ENCODE data around the gene FAT1.

Gene FAT1

DNA sequence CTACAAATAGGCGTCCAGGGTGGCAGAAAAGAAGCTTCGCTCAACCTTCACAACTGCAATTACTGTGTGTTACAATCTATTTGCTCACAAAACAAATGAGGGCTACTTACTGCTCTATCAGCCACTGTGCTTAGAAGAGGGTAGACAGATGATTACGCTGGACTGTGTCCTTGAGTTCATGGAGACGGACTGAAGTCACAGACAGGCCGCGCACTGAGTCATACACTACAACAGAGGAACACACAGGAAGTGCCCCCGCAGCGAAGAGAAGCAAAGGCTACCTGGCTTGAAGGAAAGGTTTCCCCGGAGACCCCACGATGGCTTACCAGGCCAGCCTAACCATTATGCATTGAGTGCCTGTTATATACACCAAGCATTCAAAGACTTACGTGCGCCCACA, 25.6 kb downstream of the FAT1 start:
- TF ChIP-seq JUND (IDR thresholded peaks at IDR 0.05; ENCODE audit: low read depth), result no peak
- in situ Hi-C loops (cut with HindIII; ENCODE audit: low pct_unique_long_range_greater_than_20kb, low sequenced_read_pairs), result no loop called here
- DNase-seq (ENCODE audit: low read depth in 1 of 2, low spot score in 1 of 2), result no peak

DNA sequence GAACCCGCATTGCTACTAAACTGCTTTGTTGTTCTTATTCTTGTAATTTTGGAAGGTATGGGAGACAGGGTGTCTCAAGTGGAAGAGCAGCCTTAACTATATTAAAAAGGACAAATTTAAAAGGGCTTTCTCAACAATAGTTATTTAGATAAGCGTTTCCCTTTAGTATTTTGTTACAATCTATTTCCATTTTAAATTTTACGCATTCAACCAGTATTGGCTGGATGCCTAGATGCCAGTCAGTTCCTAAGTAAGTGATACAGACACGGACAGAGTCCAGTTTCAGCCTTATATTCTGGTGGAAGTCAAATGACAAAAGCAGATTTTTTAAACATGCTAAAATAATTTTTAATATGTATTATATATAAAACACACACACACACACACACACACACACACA, 28.3 kb downstream of the FAT1 start:
- in situ Hi-C loops (cut with HindIII; ENCODE audit: low pct_unique_long_range_greater_than_20kb, low sequenced_read_pairs), result no loop called here
- DNase-seq (ENCODE audit: low read depth in 1 of 2, low spot score in 1 of 2), result no peak
- TF ChIP-seq JUND (IDR thresholded peaks at IDR 0.05; ENCODE audit: low read depth), result no peak

DNA sequence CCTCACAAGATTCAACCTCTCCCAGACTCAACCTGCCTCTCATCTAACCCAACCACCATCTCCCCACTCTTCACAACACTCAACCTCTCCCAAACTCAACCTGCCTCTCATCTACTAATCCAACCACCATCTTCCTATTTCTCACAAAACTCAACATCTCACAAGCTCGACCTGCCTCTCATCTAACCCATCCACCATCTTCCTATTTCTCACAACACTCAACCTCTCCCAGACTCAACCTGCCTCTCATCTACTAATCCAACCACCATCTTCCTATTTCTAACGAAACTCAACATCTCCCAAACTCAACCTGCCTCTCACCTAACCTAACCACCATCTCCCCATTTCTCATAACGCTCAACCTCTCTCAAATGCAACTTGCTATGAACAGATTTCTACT, 29.8 kb downstream of the FAT1 start:
- no peak for TF ChIP-seq JUND (IDR thresholded peaks at IDR 0.05; ENCODE audit: low read depth)
- DNase-seq (ENCODE audit: low read depth in 1 of 2, low spot score in 1 of 2), result no peak
- in situ Hi-C loops (cut with HindIII; ENCODE audit: low pct_unique_long_range_greater_than_20kb, low sequenced_read_pairs), result no loop called here

DNA sequence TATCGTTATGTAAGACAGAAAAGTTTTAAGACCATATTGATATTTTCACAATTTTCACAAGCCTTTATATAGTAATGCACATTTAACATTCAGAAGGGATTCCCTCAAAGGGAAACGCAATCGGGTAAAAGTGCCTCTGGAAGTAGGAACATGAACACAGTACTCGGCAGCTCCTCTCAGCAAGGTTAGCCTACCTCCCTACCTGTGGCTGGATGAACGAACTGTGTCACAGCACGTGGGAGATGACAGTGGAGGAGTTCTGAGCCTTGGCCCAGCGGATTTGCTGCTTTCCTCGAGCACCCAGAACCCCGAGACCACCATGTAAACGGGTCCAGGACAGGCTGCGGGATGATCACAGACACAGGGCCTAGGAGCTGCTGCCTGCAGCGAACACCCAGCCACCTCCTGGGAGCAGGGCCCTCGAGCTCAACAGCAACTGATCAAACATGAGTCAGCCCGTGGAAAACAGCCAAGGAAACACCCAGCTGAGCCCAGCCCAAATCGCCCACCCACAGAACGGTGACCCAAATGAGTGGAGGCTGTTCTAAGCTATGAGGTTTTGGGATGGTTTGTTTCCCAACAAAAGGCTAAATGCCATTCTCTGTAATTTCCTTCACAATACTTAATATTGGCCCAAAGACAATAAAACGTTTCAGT, 30.4 kb downstream of the FAT1 start:
- in situ Hi-C loops (cut with HindIII; ENCODE audit: low pct_unique_long_range_greater_than_20kb, low sequenced_read_pairs), result no loop called here
- DNase-seq (ENCODE audit: low read depth in 1 of 2, low spot score in 1 of 2), result no peak
- TF ChIP-seq JUND (IDR thresholded peaks at IDR 0.05; ENCODE audit: low read depth), result no peak

DNA sequence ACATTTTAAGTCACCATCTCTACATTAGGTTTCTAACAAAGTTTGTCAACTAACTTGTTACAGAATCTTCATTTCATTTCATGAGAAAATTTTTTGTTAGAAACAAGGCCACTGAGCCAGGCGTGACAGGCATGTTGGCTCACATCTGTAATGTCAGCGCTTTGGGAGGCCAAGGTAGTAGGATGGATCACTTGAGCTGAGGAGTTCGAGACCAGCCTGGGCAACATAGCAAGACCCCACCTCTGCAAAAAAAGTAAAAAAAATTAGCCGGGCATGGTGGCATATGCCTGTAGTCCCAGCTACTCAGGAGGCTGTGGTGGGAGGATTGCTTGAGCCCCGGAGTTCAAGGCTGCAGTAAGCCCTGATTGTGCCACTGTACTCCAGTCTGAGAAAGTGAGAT, 32.3 kb downstream of the FAT1 start:
- in situ Hi-C loops (cut with HindIII; ENCODE audit: low pct_unique_long_range_greater_than_20kb, low sequenced_read_pairs), result no loop called here
- no peak for DNase-seq (ENCODE audit: low read depth in 1 of 2, low spot score in 1 of 2)
- TF ChIP-seq JUND (IDR thresholded peaks at IDR 0.05; ENCODE audit: low read depth), result no peak

DNA sequence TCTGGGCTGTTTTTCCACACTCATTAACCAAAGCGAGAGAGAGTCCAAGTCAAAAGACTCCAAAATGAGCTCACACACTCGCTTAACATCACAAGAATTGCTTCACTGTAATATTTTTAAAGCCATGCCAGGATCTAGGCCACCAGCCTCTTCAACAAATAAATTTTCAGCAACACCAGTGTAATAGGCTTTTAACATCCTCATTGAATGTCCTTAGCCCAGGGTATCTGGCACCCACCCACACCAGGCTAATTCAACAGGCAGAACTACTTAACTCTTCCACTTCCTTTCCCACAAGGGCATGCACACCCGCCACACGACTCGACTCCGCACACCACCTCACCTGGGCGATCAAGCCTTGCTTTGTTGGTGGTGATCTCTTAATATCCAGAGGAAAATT, 34.2 kb downstream of the FAT1 start:
- in situ Hi-C loops (cut with HindIII; ENCODE audit: low pct_unique_long_range_greater_than_20kb, low sequenced_read_pairs), result no loop called here
- no peak for TF ChIP-seq JUND (IDR thresholded peaks at IDR 0.05; ENCODE audit: low read depth)
- DNase-seq (ENCODE audit: low read depth in 1 of 2, low spot score in 1 of 2), result no peak

DNA sequence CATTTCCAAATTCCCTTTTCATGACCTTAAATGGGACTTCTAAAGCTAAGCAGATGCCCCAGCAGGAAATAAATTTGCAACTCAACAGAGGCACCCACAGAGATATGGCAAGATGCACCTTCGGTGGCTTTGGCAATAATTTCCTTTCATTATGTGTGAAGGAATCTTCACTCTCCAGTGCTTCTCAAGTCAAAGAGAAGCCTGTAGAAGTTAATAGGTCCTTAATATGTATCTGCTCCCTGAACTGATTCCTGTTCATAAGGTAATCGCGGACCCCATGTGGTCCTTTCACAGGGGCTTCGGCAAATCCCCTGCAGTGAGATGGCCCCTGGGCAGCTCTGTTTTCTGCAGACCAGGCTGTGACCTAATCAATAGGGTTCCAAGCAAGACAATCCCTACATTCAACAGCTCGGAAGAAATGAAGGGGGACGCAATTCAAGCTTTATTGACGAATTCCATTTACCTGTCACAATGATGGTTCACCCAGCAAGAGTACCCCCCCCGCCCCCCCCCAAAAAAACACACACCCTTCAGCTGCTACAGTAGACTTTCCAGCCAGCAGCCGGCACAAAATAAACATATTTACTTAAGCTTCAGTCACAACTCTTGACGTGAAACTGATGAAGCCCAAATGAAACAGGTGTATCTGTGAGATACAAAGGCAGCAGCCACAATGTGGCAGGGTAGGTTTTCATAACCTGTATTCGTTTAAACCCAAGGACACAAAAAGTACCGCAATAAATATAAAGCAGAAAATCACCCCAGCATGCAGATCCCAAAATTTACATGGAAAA, 35.3 kb downstream of the FAT1 start:
- in situ Hi-C loops (cut with HindIII; ENCODE audit: low pct_unique_long_range_greater_than_20kb, low sequenced_read_pairs), result no loop called here
- peak in 1 of 2 experiments; percentile 19 for DNase-seq (ENCODE audit: low read depth in 1 of 2, low spot score in 1 of 2)
- TF ChIP-seq JUND (IDR thresholded peaks at IDR 0.05; ENCODE audit: low read depth), result no peak

DNA sequence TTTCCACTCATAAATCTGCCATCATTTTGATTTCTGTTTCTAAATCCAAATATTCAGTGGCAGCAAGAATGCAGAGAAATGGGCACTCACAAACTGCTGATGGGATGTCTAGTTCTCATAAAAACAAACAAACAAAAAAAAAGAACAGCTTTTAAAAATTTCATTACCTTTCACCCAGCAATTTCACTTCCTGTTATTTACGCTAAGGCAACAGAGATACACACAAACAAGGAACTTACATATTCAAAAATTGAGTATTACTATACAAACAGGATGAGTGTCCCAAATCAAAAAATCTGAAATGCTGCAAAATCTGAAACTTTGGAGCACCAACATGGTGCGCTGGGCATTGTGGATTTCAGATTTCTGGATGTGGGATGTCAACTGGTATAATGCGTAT, 36.4 kb downstream of the FAT1 start:
- in situ Hi-C loops (cut with HindIII; ENCODE audit: low pct_unique_long_range_greater_than_20kb, low sequenced_read_pairs), result no loop called here
- no peak for TF ChIP-seq JUND (IDR thresholded peaks at IDR 0.05; ENCODE audit: low read depth)
- no peak for DNase-seq (ENCODE audit: low read depth in 1 of 2, low spot score in 1 of 2)

DNA sequence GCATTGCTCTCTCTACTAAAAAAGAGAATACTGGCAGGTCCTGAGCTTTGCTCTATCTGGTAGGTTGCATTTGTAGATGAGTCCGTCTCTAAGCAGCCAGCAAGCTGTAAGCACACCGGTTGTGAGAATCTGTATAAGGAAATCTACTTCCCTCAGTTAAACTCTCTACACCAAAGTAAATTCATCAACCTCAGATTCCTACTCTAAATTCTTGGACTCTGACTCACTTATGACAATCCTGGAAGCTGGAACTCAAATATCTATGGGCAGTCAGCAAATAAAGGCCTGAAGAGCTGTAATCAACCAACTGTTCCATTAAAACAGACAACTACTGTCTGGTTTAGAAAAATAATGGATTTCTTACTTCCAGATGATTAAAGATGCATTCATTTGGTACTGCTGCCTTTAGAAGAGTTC, 37.9 kb downstream of the FAT1 start:
- peak in 1 of 2 experiments; percentile 66 for DNase-seq (ENCODE audit: low read depth in 1 of 2, low spot score in 1 of 2)
- peak; percentile 55; the same call in 1 of the 2 replicates for TF ChIP-seq JUND (IDR thresholded peaks at IDR 0.05; ENCODE audit: low read depth)
- in situ Hi-C loops (cut with HindIII; ENCODE audit: low pct_unique_long_range_greater_than_20kb, low sequenced_read_pairs), result no loop called here

DNA sequence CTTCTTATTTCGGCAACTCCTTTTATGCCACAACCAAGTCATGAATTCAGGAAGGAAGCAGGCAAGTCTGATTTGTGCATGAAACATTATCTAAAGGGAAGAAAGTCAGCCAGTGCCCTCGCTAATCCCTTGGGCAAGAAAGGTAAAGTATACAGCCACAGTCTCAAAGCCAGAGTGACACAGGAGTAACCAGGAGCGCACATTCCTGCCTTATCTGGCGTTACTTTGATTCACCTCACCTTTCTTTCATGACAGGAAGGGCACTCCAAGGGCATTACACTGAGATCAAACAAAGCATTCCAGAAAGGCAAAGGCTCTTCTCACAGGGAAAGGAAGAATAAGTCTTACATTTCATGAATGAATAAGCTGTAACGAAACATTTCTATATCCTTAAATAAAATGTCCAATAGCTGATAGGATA, 38.8 kb downstream of the FAT1 start:
- in situ Hi-C loops (cut with HindIII; ENCODE audit: low pct_unique_long_range_greater_than_20kb, low sequenced_read_pairs), result no loop called here
- no peak for DNase-seq (ENCODE audit: low read depth in 1 of 2, low spot score in 1 of 2)
- TF ChIP-seq JUND (IDR thresholded peaks at IDR 0.05; ENCODE audit: low read depth), result no peak

DNA sequence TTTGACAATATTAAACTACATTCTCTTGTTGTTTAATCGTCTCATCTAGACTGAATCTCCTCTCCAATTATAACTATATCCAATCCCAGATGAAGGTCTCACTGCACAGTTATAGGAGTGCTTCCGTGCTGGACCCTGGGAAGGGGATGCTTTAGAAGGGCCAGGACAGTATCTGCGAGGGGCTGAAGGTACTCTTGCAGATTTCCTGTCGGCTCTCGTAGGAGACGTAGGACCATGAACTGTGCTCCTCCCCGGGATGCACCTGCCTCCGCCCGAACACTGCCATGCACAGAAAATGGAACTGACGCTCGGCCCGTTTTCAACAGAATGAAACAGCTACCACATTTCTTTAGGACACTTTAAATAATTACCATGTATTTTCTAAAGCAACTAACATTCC, 39.4 kb downstream of the FAT1 start:
- DNase-seq (ENCODE audit: low read depth in 1 of 2, low spot score in 1 of 2), result no peak
- TF ChIP-seq JUND (IDR thresholded peaks at IDR 0.05; ENCODE audit: low read depth), result no peak
- in situ Hi-C loops (cut with HindIII; ENCODE audit: low pct_unique_long_range_greater_than_20kb, low sequenced_read_pairs), result no loop called here

DNA sequence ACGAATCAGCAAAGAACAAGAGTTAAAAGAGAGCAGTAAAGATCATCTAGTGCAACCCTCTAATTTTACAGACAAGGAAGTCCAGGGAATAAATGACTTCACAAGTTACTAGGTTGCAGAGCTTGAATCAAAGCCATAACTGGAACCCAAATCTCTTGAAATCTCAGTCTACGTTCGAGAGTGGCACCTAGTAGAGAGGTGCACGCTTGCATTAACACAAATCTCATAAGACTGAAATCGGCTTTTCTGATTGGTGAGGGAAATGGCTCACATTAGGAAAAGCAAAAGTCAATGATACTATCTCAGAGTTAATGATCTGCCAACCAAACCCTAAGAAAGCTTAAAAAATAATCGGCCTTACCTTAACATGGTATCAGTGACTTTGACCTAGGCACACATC, 43.0 kb downstream of the FAT1 start:
- in situ Hi-C loops (cut with HindIII; ENCODE audit: low pct_unique_long_range_greater_than_20kb, low sequenced_read_pairs), result no loop called here
- TF ChIP-seq JUND (IDR thresholded peaks at IDR 0.05; ENCODE audit: low read depth), result no peak
- DNase-seq (ENCODE audit: low read depth in 1 of 2, low spot score in 1 of 2), result no peak

DNA sequence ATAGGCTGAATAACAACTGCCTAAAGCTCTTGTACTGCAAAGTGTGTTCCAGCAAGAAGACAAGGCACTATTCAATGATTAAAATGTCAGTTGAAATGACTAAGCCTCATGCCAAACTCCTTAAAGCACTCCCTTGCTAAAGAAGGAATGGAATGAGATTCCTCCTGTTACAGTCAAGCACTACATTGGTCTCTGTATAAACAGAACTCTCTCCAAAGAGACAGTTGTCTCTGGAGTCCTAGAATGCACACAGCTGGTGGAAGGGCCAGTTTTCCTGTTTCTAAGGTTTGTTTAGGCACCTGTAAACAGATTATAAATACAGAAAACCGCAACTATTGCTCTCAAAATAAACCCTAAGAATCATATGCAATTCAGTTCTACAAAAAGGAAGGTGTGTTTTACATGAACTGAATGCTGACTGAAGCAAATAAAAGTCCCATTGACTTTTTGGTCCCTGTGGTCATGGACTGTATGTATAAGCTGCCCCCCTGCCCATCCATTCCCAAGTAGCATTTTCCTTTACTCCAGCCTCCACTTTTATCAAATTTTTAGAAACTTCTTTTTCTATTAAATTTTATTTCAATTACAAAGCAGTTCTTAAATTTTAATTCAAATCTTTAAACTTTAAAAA, 47.0 kb downstream of the FAT1 start:
- in situ Hi-C loops (cut with HindIII; ENCODE audit: low pct_unique_long_range_greater_than_20kb, low sequenced_read_pairs), result no loop called here
- peak; percentile 50; the same call in 1 of the 2 replicates for TF ChIP-seq JUND (IDR thresholded peaks at IDR 0.05; ENCODE audit: low read depth)
- DNase-seq (ENCODE audit: low read depth in 1 of 2, low spot score in 1 of 2), result peak in 1 of 2 experiments; percentile 93
